Sciatic nerve (tissue), 1 donor: ENCODE results near the gene DLGAP5. TPM values are rescaled to one million over a fixed set of nuclear protein-coding genes. Genes with fewer than 3 reads are reported as not detected.

Experiments
- total RNA-seq: library from RNA; stranded (reverse); fragmentation: NEBNext Ultra II Directional; extraction: Animal tissue kit (Norgen Biotek cat#: 25700); gene quantifications from one replicate; pipeline ENCODE4 v1.2.1, GENCODE V29; 2021
- donor health status: DM: no; HTN: no; CAD: no.

DLGAP5 gene
- total RNA-seq, 1 donor from 2014 or later: 0.31 TPM

Other genes with a start within 250 kb of the DLGAP5 start
- 3.1 TPM for gene WDHD1, start 164.5 kb downstream of the DLGAP5 start, total RNA-seq
- gene SOCS4, start 164.3 kb downstream of the DLGAP5 start, total RNA-seq: 29.7 TPM
- 91.1 TPM for gene MAPK1IP1L, start 139.9 kb downstream of the DLGAP5 start, total RNA-seq
- gene LGALS3, start 62.3 kb downstream of the DLGAP5 start, total RNA-seq: 229 TPM
- 20.0 TPM for gene FBXO34, start 79.8 kb upstream of the DLGAP5 start, total RNA-seq
- gene ATG14, start 220.2 kb upstream of the DLGAP5 start, total RNA-seq: 14.8 TPM
- gene TBPL2, start 249.0 kb upstream of the DLGAP5 start, total RNA-seq: not detected